ENCODE data around the gene ARHGAP26. TPM values are rescaled to one million over a fixed set of nuclear protein-coding genes. Genes with fewer than 3 reads are reported as not detected.
A peak's percentile ranks its signal among the peaks of the same experiment; 100 is the strongest.

The ARHGAP26 gene
- total RNA-seq, 1 donor from 2014 or later: 42.1 TPM

DNA sequence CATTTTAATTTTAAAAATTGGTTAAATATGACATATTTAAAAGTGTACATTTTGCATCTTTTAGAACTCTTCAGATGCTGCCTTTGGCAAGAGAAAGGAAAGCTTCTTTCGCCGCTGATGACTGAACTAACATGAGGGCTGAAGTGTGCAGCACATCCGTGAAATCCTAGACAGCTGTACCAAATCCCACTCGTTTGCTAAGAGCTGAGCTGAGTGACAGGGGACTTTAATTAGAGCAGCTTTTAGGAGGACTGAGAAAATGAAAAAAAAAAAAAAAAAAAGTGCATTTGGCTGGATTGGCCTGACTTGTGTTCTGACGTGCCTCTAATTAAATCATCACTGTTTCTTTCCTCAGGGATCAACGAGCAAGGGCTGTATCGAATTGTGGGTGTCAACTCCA, 271.3 kb downstream of the ARHGAP26 start:
- H3K27ac ChIP-seq: no peak overlapping the region
- H3K27me3 ChIP-seq (ENCODE audit: low read depth): no peaks in the 10 kb centered on the region
- no peak for TF ChIP-seq CTCF (IDR thresholded peaks at IDR 0.05)
- peaks cover 12% of the 10 kb centered on the region for H3K36me3 ChIP-seq
- H3K4me1 ChIP-seq: no peaks in the 10 kb centered on the region
- H3K4me3 ChIP-seq: no peak overlapping the region
- no peak for DNase-seq
- H3K9me3 ChIP-seq: no peaks in the 10 kb centered on the region
- intact Hi-C loops (cut with DNase I): no loop called here
- ATAC-seq: no peak

DNA sequence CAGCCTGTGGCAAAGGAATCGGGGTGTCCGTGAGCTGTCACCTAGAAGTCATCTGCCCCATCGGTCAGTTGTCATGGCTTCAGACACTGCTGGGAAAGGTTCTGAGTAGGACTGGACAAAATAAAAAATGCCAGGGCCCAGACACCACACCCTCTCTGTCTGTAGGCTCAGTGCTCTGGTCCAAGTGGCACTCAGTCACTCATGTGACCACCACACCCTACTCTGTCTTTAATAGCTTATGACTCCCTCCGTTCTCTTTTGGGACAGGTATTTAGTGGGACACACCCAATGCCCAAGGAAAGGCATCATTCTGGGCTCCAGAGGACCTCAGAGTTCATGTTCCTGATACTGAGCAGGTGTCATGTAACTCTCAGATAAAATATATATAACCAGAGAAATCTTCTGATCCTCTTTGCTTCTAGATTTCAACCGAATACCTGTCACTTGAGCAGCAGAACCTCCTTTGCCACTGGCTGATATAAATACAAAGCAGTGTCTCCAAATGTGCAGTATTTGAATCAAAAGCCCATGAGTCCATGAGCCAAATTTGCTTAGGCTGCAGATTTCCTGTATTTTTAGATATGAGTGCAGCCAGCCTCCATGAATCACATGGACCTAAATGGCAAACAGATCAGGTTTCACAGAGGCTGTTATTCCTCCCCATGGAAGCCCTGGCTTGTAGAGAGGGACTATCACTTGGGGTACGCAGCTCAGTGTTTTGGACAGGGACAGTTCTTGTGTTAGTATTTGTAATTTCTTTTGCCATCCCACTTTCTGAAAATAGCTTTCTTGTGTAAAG, 272.0 kb downstream of the ARHGAP26 start:
- DNase-seq (no peak), ATAC-seq (peak; percentile 44 to 77)
- no peak for TF ChIP-seq CTCF (IDR thresholded peaks at IDR 0.05)
- H3K4me1 ChIP-seq: no peaks in the 10 kb centered on the region
- H3K27ac ChIP-seq: no peak overlapping the region
- no peaks in the 10 kb centered on the region for H3K27me3 ChIP-seq (ENCODE audit: low read depth)
- no peaks in the 10 kb centered on the region for H3K9me3 ChIP-seq
- no peak overlapping the region for H3K4me3 ChIP-seq
- intact Hi-C loops (cut with DNase I): no loop called here
- H3K36me3 ChIP-seq: peaks cover 12% of the 10 kb centered on the region

- no peak for TF ChIP-seq CTCF (IDR thresholded peaks at IDR 0.05)
- H3K9me3 ChIP-seq: no peaks in the 10 kb centered on the region
- H3K36me3 ChIP-seq: peaks cover 12% of the 10 kb centered on the region
- intact Hi-C loops (cut with DNase I): no loop called here
- H3K4me3 ChIP-seq: no peak overlapping the region
- H3K27me3 ChIP-seq (ENCODE audit: low read depth): no peaks in the 10 kb centered on the region
- H3K4me1 ChIP-seq: no peaks in the 10 kb centered on the region
- no peak overlapping the region for H3K27ac ChIP-seq
- DNase-seq (no peak), ATAC-seq (peak in 1 of 2 donors; percentile 30)
Measured at GRCh38 chr5:143044265-143044664, 274.1 kb downstream of the ARHGAP26 start.

GRCh38 chr5:143045062-143045461, 274.9 kb downstream of the ARHGAP26 start:
- Histone ChIP-seq H3K27me3 (ENCODE audit: low read depth) (no peaks in the 10 kb centered on the region), H3K36me3 (peaks cover 12% of the 10 kb centered on the region), H3K27ac (no peak overlapping the region), H3K4me1 (no peaks in the 10 kb centered on the region), H3K9me3 (no peaks in the 10 kb centered on the region), H3K4me3 (no peak overlapping the region)
- intact Hi-C loops (cut with DNase I): no loop called here
- no peak for ATAC-seq
- no peak for TF ChIP-seq CTCF (IDR thresholded peaks at IDR 0.05)
- DNase-seq: no peak

- H3K27ac ChIP-seq: no peak overlapping the region
- DNase-seq (no peak), ATAC-seq (no peak)
- H3K4me1 ChIP-seq: peaks cover 5% of the 10 kb centered on the region
- no peaks in the 10 kb centered on the region for H3K9me3 ChIP-seq
- no peak for TF ChIP-seq CTCF (IDR thresholded peaks at IDR 0.05)
- H3K4me3 ChIP-seq: no peak overlapping the region
- intact Hi-C loops (cut with DNase I): no loop called here
- peaks cover 12% of the 10 kb centered on the region for H3K36me3 ChIP-seq
- H3K27me3 ChIP-seq (ENCODE audit: low read depth): no peaks in the 10 kb centered on the region
Measured at GRCh38 chr5:143046314-143046713, 276.1 kb downstream of the ARHGAP26 start.
